ENCODE data around the gene IQGAP2. TPM values are rescaled to one million over a fixed set of nuclear protein-coding genes. Genes with fewer than 3 reads are reported as not detected.

The IQGAP2 gene
- total and polyA plus RNA-seq, 9 of the 15 experiments (the other 6 are each of a cell fraction or from before 2014, with no cell fraction given), result 8.7 to 23.2 (median 17.4) TPM

GRCh38 chr5:76701298-76701697 lies 298.2 kb downstream of the IQGAP2 start (continued):
- no peak for TF ChIP-seq IRF9 (tag; IDR thresholded peaks at IDR 0.05)

GRCh38 chr5:76703707-76704106 lies 300.6 kb downstream of the IQGAP2 start:
- no peak for FAIRE-seq
- ChIA-PET CTCF (ENCODE audit: low intra/inter-chr PET ratio) (no interaction called here), POLR2A (interaction anchor here (0.7 to 3.3 kb wide), 3 partner anchors 11 to 161 kb away, joined by 3 to 12 read pairs (median 4); no protein-coding TSS in a partner anchor)
- Histone ChIP-seq H3K4me3 (no peak overlapping the region), H3K27me3 (ENCODE audit: control insufficient read depth in 2 of 2, insufficient read depth in 2 of 2, low read length in 2 of 2) (no peaks in the 10 kb centered on the region), H3K4me2 (ENCODE audit: insufficient read depth, low read length) (no peak overlapping the region), H3K9me1 (ENCODE audit: control insufficient read depth, insufficient read depth, low read length) (no peaks in the 10 kb centered on the region), H2AFZ (ENCODE audit: low read depth, low read length) (no peak overlapping the region), H3K9ac (ENCODE audit: insufficient read depth in 1 of 2, low read depth in 2 of 2, low read length in 2 of 2) (no peak overlapping the region), H4K20me1 (replicated peaks; ENCODE audit: control insufficient read depth, insufficient read depth, low read length) (no peaks in the 10 kb centered on the region), H3K79me2 (ENCODE audit: control insufficient read depth, insufficient read depth, low read length) (no peaks in the 10 kb centered on the region), H3K9me3 (replicated peaks; ENCODE audit: control insufficient read depth, insufficient read depth, low read depth, low read length) (no peaks in the 10 kb centered on the region), H3K4me1 (replicated peaks in 1 of 2; ENCODE audit: control insufficient read depth in 2 of 2, insufficient read depth in 2 of 2, low read length in 2 of 2) (no peaks in the 10 kb centered on the region), H3K27ac (ENCODE audit: extremely low read depth, low read depth, low read length) (no peak overlapping the region), H3K36me3 (ENCODE audit: control insufficient read depth, insufficient read depth, low read length) (no peaks in the 10 kb centered on the region; the same call in 2 of the 3 replicates)
- WGBS (ENCODE audit: insufficient coverage, low coverage, missing lambda C conversion rate), result 25% methylated on average over 2 of the region's 2 CpGs
- in situ Hi-C loops (cut with MboI), result no loop called here
- intact Hi-C loops (cut with micrococcal nuclease), result no loop called here
- no TSS peak for BruUV-seq (replicated peaks)
- no peak for ATAC-seq
- no peak for DNase-seq (ENCODE audit: extremely low read depth in 1 of 4, low spot score in 3 of 4)
- TF ChIP-seq E2F8 (IDR thresholded peaks at IDR 0.05; ENCODE audit: low read depth, partially characterized antibody), result no peak
- no peak for TF ChIP-seq EWSR1 (IDR thresholded peaks at IDR 0.05; ENCODE audit: borderline replicate concordance, low read depth, partially characterized antibody)
- no peak for TF ChIP-seq ZNF23 (CRISPR knock-in tag; IDR thresholded peaks at IDR 0.05)
- no peak for TF ChIP-seq MAFF (IDR thresholded peaks at IDR 0.05; ENCODE audit: low read length)
